Stimulated activated CD8-positive, alpha-beta memory T cell treated with anti-CD3 and anti-CD28 coated beads, Interleukin-2, amount 100 ng/mL, for 48 hours (primary cell): Measurements from ENCODE around the gene CRABP1.

Source experiments
- DNase-seq, 2 donors: peaks; one replicate each; pipeline ENCODE4 v3.0.0-alpha.2; 2020; ENCODE audit warnings: low read depth in 2 of 2

Gene CRABP1

GRCh38 chr15:78347586-78348543 is 7.7 kb downstream of the CRABP1 start:
- DNase-seq, result no peak

GRCh38 chr15:78350058-78350457 is 9.9 kb downstream of the CRABP1 start:
- DNase-seq, result no peak

- DNase-seq, result no peak
These were observed 11.4 kb downstream of the CRABP1 start for GRCh38 chr15:78351539-78351938.

- no peak for DNase-seq
These were observed 12.9 kb downstream of the CRABP1 start for GRCh38 chr15:78353093-78353492.

GRCh38 chr15:78355177-78355576 is 15.0 kb downstream of the CRABP1 start:
- DNase-seq, result no peak

DNA sequence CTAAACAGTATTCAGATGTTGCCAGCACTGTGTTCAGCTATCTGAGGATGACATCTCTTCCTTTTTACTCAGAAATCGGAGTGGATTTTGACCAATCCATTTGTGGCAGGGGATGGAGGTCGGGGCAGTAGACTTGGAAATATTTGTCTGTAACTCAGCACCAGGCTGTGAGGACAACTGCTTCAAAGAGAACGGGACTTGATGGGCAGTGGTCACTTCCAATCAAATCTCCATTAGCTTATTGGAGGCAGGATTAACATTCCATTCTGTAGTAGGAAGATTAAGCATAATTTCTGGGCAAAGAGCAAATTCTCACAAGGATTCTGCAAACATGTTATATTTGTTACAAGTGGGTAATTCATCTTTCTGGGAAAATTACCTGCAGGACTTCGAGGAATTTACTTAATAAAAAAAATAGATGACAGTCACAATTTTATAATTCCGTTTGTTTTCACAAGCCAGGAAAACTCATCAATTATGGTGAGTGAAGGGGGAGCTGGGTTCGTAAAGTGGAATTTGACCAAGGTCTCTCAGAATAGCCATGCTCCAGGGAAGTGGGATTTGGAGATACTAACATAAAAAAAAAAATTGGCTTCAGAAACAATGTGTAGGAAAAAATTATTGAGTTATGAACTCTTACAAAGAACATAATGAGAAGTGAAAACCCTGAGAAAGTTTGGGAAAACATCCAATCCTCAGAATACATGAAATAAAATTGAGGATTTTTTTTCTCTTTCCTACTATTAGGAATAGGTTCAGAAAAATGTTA is 18.1 kb downstream of the CRABP1 start:
- no peak for DNase-seq

DNA sequence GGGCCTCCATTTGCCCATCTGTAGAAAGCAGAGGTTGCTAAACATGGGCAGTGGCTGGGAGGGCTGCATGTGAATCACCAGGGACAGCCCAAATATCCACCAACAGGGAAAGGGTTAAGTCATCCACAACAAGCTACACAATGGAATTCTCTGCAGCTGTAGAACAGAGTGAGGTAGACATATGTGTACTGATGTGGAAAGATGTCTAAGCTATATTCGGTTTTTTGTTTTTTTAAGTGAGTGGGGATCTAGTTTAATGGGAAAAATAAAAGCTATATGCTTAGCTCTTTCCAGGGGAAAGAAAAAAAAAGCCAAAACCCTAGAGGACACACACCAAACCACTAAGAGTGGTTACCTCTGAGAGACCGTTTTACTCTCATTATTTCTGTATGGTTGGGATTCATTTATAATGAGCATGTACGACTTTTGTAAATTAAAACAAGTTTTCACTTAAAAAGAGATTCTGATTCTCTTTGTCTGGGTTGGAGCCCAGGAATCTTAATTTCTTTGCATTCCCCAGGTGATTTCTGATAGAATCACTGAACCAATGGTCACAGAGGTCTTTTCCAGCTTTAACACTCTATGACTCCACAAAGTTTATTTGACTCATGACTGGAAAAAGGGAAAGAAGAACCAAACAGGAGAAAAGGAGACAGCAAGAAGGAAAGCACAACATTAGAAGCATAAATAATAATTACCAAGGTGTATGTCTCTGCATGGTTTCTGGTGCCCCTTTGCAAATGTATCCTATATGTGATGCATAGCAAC is 19.1 kb downstream of the CRABP1 start:
- no peak for DNase-seq

- no peak for DNase-seq
These were observed 20.2 kb downstream of the CRABP1 start for GRCh38 chr15:78360367-78360801.

- DNase-seq, result no peak
These were observed 21.0 kb downstream of the CRABP1 start for GRCh38 chr15:78360958-78361718.

DNA sequence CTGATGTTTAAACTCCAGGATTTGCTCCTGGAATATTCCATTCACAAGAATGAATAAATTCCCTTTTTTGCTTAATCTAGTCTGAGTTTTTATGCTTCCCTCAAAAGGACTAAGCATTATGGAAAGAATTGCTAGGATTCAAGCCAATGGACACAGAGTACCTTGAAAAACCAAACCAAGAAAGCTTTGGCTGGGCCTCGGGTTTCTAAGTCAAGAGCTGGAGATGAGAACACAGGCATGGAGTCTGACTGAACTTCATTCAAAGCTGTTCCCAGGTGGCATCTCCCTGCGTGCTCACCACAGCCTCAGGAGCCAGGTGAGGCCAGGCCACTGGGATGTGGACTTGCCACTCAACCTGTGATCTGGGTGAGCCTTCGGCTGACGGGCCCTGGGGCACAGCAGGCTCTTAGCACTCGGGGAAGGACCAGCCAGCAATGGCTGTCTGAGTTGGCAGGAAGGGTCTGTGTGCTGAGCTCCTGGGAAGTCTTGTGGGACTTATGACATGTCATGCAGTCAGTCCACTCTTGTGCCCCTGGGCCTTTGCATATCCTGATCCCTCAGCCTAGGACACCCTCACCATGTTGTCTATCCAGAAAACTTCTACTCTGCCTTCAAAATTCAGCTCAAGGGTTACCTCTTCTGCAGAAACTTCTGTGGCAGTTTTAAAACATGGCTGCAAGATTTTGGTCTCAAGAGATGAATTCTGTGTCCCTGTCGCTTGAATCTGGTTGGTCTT is 21.8 kb downstream of the CRABP1 start:
- DNase-seq, result no peak

- no peak for DNase-seq
These were observed 22.7 kb downstream of the CRABP1 start for GRCh38 chr15:78362716-78363380.

- no peak for DNase-seq
These were observed 23.2 kb downstream of the CRABP1 start for GRCh38 chr15:78363381-78363734.

GRCh38 chr15:78364233-78364632 is 24.1 kb downstream of the CRABP1 start:
- DNase-seq, result no peak

GRCh38 chr15:78365917-78366316 is 25.8 kb downstream of the CRABP1 start:
- no peak for DNase-seq

GRCh38 chr15:78366342-78366741 is 26.2 kb downstream of the CRABP1 start:
- no peak for DNase-seq

GRCh38 chr15:78368651-78369050 is 28.5 kb downstream of the CRABP1 start:
- no peak for DNase-seq

DNA sequence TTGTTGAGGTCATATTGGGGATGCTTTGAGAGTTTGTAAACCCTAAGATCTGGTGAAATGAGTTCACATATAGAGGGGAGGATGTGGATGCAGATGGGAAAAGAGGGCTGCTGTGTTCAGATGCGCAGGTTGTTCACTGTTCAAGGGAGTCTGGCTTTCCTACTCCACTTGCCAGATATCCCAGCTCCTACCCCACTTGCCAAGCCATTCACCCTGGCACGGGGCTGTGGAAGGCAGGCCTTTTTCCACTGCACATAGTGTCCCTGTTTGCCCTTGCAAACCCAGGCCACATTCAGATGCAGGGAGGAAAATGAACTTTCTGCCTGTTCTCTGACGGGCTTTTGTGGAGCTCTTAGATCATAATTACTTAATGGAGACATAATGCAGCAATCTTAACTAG is 29.0 kb downstream of the CRABP1 start:
- no peak for DNase-seq

GRCh38 chr15:78370013-78370412 is 29.9 kb downstream of the CRABP1 start:
- DNase-seq, result no peak

- no peak for DNase-seq
These were observed 32.7 kb downstream of the CRABP1 start for GRCh38 chr15:78372880-78373279.
